ENCODE results near the gene LRRC2. TPM values are rescaled to one million over a fixed set of nuclear protein-coding genes. Genes with fewer than 3 reads are reported as not detected.
A peak's percentile ranks its signal among the peaks of the same experiment; 100 is the strongest.

Gene LRRC2
- total and polyA plus RNA-seq, 2 of the 13 experiments (the other 11 are each of a cell fraction or from before 2014, with no cell fraction given), result 0.27 to 0.58 TPM

DNA sequence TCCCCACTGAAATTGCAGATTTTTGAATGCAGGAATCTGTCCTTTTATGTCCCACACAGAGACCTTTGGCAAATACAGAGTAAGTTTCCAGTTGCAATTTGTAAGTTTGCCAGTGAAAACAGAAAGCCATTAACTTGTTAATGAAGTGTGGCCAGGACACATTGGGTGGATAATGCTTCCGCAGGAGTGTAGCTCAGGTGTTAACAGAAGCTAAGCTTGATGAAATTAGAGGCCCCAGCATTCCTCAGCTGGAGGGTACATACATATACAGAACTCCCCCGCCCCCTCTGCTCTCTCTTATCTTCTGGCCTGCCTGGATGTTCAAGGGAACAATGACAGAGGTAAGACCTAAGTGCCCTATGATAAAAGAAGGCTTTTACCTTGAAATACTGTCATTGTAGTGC, 8.1 kb upstream of the LRRC2 start (continued):
- TF ChIP-seq ZNF768 (CRISPR knock-in tag; IDR thresholded peaks at IDR 0.05) (no peak), NR2F6 (IDR thresholded peaks at IDR 0.05) (peak; percentile 41), NR2F6 (CRISPR knock-in tag; IDR thresholded peaks at IDR 0.05) (no peak; the same call in 1 of the 2 replicates), EED (CRISPR knock-in tag; IDR thresholded peaks at IDR 0.05) (no peak), POLR2AphosphoS5 (IDR thresholded peaks at IDR 0.05; ENCODE audit: low read depth, low read length) (no peak), TCF7 (IDR thresholded peaks at IDR 0.05; ENCODE audit: low read depth) (peak; percentile 73), PAF1 (CRISPR knock-in tag; IDR thresholded peaks at IDR 0.05) (no peak), ZEB1 (IDR thresholded peaks at IDR 0.05; ENCODE audit: insufficient replicate concordance, low read depth) (peak; percentile 72), SOX5 (CRISPR knock-in tag; IDR thresholded peaks at IDR 0.05; ENCODE audit: borderline replicate concordance) (peak; percentile 91), RBAK (CRISPR knock-in tag; IDR thresholded peaks at IDR 0.05) (no peak), ZNF460 (CRISPR knock-in tag; IDR thresholded peaks at IDR 0.05; ENCODE audit: borderline replicate concordance) (no peak), NCOA2 (CRISPR knock-in tag; IDR thresholded peaks at IDR 0.05) (peak; percentile 45; the same call in 1 of the 2 replicates), ZMYM4 (CRISPR knock-in tag; IDR thresholded peaks at IDR 0.05) (peak; percentile 18; the same call in 1 of the 2 replicates), HDAC2 (CRISPR knock-in tag; IDR thresholded peaks at IDR 0.05) (0 out of 2 replicates have a peak, but pooled peaks have one; percentile 6), SRSF4 (IDR thresholded peaks at IDR 0.05; ENCODE audit: low read depth, low read length, poor library complexity, severe bottlenecking) (no peak), TBX2 (CRISPR knock-in tag; IDR thresholded peaks at IDR 0.05; ENCODE audit: borderline replicate concordance) (peak; percentile 77; the same call in 1 of the 2 replicates), ATF1 (CRISPR knock-in tag; IDR thresholded peaks at IDR 0.05) (peak; percentile 35; the same call in 1 of the 2 replicates), FOXM1 (CRISPR knock-in tag; IDR thresholded peaks at IDR 0.05) (no peak), PHF21A (CRISPR knock-in tag; IDR thresholded peaks at IDR 0.05) (peak; percentile 39; the same call in 1 of the 2 replicates), CREM (IDR thresholded peaks at IDR 0.05) (peak; percentile 51; the same call in 1 of the 2 replicates), CREM (CRISPR knock-in tag; IDR thresholded peaks at IDR 0.05) (no peak), PATZ1 (CRISPR knock-in tag; IDR thresholded peaks at IDR 0.05) (peak; percentile 47; the same call in 1 of the 2 replicates)
- TF ChIP-seq, protein P1, sequence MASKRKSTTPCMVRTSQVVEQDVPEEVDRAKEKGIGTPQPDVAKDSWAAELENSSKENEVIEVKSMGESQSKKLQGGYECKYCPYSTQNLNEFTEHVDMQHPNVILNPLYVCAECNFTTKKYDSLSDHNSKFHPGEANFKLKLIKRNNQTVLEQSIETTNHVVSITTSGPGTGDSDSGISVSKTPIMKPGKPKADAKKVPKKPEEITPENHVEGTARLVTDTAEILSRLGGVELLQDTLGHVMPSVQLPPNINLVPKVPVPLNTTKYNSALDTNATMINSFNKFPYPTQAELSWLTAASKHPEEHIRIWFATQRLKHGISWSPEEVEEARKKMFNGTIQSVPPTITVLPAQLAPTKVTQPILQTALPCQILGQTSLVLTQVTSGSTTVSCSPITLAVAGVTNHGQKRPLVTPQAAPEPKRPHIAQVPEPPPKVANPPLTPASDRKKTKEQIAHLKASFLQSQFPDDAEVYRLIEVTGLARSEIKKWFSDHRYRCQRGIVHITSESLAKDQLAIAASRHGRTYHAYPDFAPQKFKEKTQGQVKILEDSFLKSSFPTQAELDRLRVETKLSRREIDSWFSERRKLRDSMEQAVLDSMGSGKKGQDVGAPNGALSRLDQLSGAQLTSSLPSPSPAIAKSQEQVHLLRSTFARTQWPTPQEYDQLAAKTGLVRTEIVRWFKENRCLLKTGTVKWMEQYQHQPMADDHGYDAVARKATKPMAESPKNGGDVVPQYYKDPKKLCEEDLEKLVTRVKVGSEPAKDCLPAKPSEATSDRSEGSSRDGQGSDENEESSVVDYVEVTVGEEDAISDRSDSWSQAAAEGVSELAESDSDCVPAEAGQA (IDR thresholded peaks at IDR 0.05; ENCODE audit: low read depth), result 0 out of 2 replicates have a peak, but pooled peaks have one; percentile 36
- TF ChIP-seq, protein P1 (CRISPR knock-in tag; IDR thresholded peaks at IDR 0.05; ENCODE audit: borderline replicate concordance), result no peak
- TF ChIP-seq, protein P2, sequence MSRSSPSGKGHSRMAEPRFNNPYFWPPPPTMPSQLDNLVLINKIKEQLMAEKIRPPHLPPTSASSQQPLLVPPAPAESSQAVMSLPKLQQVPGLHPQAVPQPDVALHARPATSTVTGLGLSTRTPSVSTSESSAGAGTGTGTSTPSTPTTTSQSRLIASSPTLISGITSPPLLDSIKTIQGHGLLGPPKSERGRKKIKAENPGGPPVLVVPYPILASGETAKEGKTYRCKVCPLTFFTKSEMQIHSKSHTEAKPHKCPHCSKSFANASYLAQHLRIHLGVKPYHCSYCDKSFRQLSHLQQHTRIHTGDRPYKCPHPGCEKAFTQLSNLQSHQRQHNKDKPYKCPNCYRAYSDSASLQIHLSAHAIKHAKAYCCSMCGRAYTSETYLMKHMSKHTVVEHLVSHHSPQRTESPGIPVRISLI (CRISPR knock-in tag; IDR thresholded peaks at IDR 0.05; ENCODE audit: borderline replicate concordance), result no peak

Measured in HepG2 (cell line).